K562 (cell line): Measurements from ENCODE around the gene GPR162. TPM values are rescaled to one million over a fixed set of nuclear protein-coding genes. Genes with fewer than 3 reads are reported as not detected.

Source experiments
- ADNP ChIP-seq: fragments of 200-800 bp; sonication (Bioruptor generic); IDR thresholded peaks from 2 replicates; pipeline ENCODE4 v1.6.1; 2016; ENCODE audit warnings: missing genetic modification characterization, missing compliant biosample characterization
- CBFA2T2 ChIP-seq: fragments of 450-650 bp; conservative IDR thresholded peaks from 2 replicates; pipeline ENCODE4 v1.6.1; 2017; ENCODE audit warnings: mild to moderate bottlenecking
- CREBBP ChIP-seq: IDR thresholded peaks from one replicate; pipeline ENCODE4 v1.6.1; 2012; ENCODE audit warnings: low read depth, mild to moderate bottlenecking, control low read depth, inconsistent platforms, low read length
- DIDO1 ChIP-seq: fragments of 450-650 bp; IDR thresholded peaks from 2 replicates; pipeline ENCODE4 v1.6.1; 2016; ENCODE audit warnings: low read depth, missing biosample characterization, missing genetic modification characterization
- ESRRA ChIP-seq: fragments of 450-650 bp; IDR thresholded peaks from 2 replicates; pipeline ENCODE4 v1.6.1; 2014; ENCODE audit warnings: low read depth, mild to moderate bottlenecking, moderate library complexity, borderline replicate concordance
- FOXJ2 ChIP-seq: fragments of 200-800 bp; sonication (Bioruptor generic); IDR thresholded peaks from 2 replicates; pipeline ENCODE4 v1.6.1; 2016; ENCODE audit warnings: missing genetic modification characterization, missing compliant biosample characterization
- GABPB1 ChIP-seq: sonication (generic); formaldehyde crosslinking; IDR thresholded peaks from 2 replicates; pipeline ENCODE4 v1.8.0; 2022; ENCODE audit warnings: mild to moderate bottlenecking, missing genetic modification reagents
- HDAC2 ChIP-seq: fragments of 450-650 bp; IDR thresholded peaks from 2 replicates; pipeline ENCODE4 v1.6.1; 2016; ENCODE audit warnings: mild to moderate bottlenecking
- HEY1 ChIP-seq: fragments of 250-450 bp; sonication (Bioruptor Pico); IDR thresholded peaks from 2 replicates; pipeline ENCODE4 v1.5.0; 2020; ENCODE audit warnings: mild to moderate bottlenecking, moderate library complexity, borderline replicate concordance
- MAFK ChIP-seq: IDR thresholded peaks from 2 replicates; pipeline ENCODE4 v1.6.1; 2011; ENCODE audit warnings: low read length, improper control_type of control experiment
- MECOM ChIP-seq: fragments of 250-450 bp; sonication (Bioruptor Pico); IDR thresholded peaks from 2 replicates; pipeline ENCODE4 v1.8.0; 2022; ENCODE audit warnings: inconsistent platforms
- PKNOX1 ChIP-seq: fragments of 450-650 bp; IDR thresholded peaks from 2 replicates; pipeline ENCODE4 v1.6.1; 2016
- RBFOX2 ChIP-seq: fragments of 200-400 bp; formaldehyde crosslinking; IDR thresholded peaks from 2 replicates; pipeline ENCODE4 v1.6.1; 2017; ENCODE audit warnings: low read depth, mild to moderate bottlenecking, low read length, moderate library complexity
- RFX1 ChIP-seq: fragments of 450-650 bp; IDR thresholded peaks from 2 replicates; pipeline ENCODE4 v1.6.1; 2016; ENCODE audit warnings: mild to moderate bottlenecking, moderate library complexity
- SIRT6 ChIP-seq: IDR thresholded peaks from one replicate; pipeline ENCODE4 v1.6.1; 2012; ENCODE audit warnings: low read depth, mild to moderate bottlenecking, control low read depth, inconsistent platforms, low read length, moderate library complexity
- SMAD2 ChIP-seq: fragments of 150-350 bp; IDR thresholded peaks from 2 replicates; pipeline ENCODE4 v1.6.1; 2014; ENCODE audit warnings: low read depth, mild to moderate bottlenecking, low read length
- SRSF1 ChIP-seq: fragments of 200-400 bp; formaldehyde crosslinking; IDR thresholded peaks from 2 replicates; pipeline ENCODE4 v1.6.1; 2017; ENCODE audit warnings: mild to moderate bottlenecking, low read depth, low read length, moderate library complexity
- TBL1XR1 ChIP-seq, 2 experiments: IDR thresholded peaks; 2 replicates each; pipeline ENCODE4 v1.6.1; 2012; ENCODE audit warnings: improper control_type of control experiment in 2 of 2, low read length in 2 of 2, mild to moderate bottlenecking in 1 of 2
- TOE1 ChIP-seq, 2 experiments: fragments of 450-650 bp in 1 of 2; sonication (generic) in 1 of 2; formaldehyde crosslinking in 1 of 2; IDR thresholded peaks; 2 replicates each; pipeline versions ENCODE4 v1.7.1 to v1.8.0; 2016 to 2022; ENCODE audit warnings: borderline replicate concordance in 2 of 2, mild to moderate bottlenecking in 2 of 2, antibody characterized with exemption in 1 of 2, inconsistent platforms in 1 of 2, low read depth in 1 of 2, missing genetic modification reagents in 1 of 2, moderate library complexity in 1 of 2
- ZNF143 ChIP-seq: sonication (generic); formaldehyde crosslinking; IDR thresholded peaks from 2 replicates; pipeline ENCODE4 v1.9.0; 2022; ENCODE audit warnings: mild to moderate bottlenecking, missing genetic modification reagents
- ZNF583 ChIP-seq: fragments of 250-450 bp; sonication (Bioruptor Pico); IDR thresholded peaks from 2 replicates; pipeline ENCODE4 v1.4.0; 2020
- ZNF696 ChIP-seq: fragments of 250-450 bp; sonication (Bioruptor Pico); conservative IDR thresholded peaks from 2 replicates; pipeline ENCODE4 v1.4.0; 2020; ENCODE audit warnings: mild to moderate bottlenecking, moderate library complexity
- polyA plus RNA-seq, 8 experiments: library from polyadenylated mRNA; depleted of rRNA in 4 of 8; stranded (reverse) in 5 of 8; unstranded in 3 of 8; fragments of >200 nt; fragmentation: Nextera tagmentation in 2 of 8; fragmentation: Illumina TruSeq in 1 of 8; extraction: Ambion mirVana in 2 of 8; extraction: Trizol in 1 of 8; gene quantifications; 2 replicates each; pipeline versions ENCODE4 v1.2.1 to v1.2.3, GENCODE V29; 2011 to 2014; ENCODE audit warnings: inconsistent platforms in 1 of 8, missing spikeins in 1 of 8
- total RNA-seq, 7 experiments: library from RNA; depleted of rRNA in 6 of 7; stranded (reverse); fragments of >200 nt in 6 of 7; fragmentation: Illumina TruSeq in 2 of 7; extraction: Trizol in 2 of 7; gene quantifications; 2 replicates each; pipeline versions ENCODE4 v1.2.1 to v1.2.3, GENCODE V29; 2011 to 2021; ENCODE audit warnings: low replicate concordance in 1 of 7
- TF ChIP-seq, protein P1 (sequence below): fragments of 250-450 bp; sonication (Bioruptor Pico); IDR thresholded peaks from 2 replicates; pipeline ENCODE4 v1.4.0; 2020; ENCODE audit warnings: borderline replicate concordance
- TF ChIP-seq, protein P2 (sequence below): fragments of 250-450 bp; sonication (Bioruptor Pico); IDR thresholded peaks from 2 replicates; pipeline ENCODE4 v1.5.0; 2021; ENCODE audit warnings: mild to moderate bottlenecking, borderline replicate concordance

The GPR162 gene
- total and polyA plus RNA-seq, 9 of the 15 experiments (the other 6 are each of a cell fraction or from before 2014, with no cell fraction given), result 0.65 to 1.8 (median 1.1) TPM; not detected in 2

- TF ChIP-seq GABPB1, result no peak
- TF ChIP-seq RBFOX2, result no peak; the same call in none of the 2 replicates
- TF ChIP-seq SMAD2, result no peak
- TF ChIP-seq SRSF1, result no peak
- no peak for TF ChIP-seq MECOM
- TF ChIP-seq RFX1, result no peak
- no peak for TF ChIP-seq CBFA2T2
- TF ChIP-seq ZNF696 (CRISPR knock-in tag), result no peak
- TF ChIP-seq ESRRA, result peak; percentile 88
- TF ChIP-seq MAFK, result no peak
- no peak for TF ChIP-seq CREBBP
- no peak for TF ChIP-seq ADNP (tag)
- no peak for TF ChIP-seq DIDO1
- no peak for TF ChIP-seq TOE1 (IDR thresholded peaks at IDR 0.05; ENCODE audit: borderline replicate concordance)
- no peak for TF ChIP-seq TOE1 (CRISPR knock-in tag; IDR thresholded peaks at IDR 0.05; ENCODE audit: borderline replicate concordance, low read depth)
- no peak for TF ChIP-seq SIRT6
- TF ChIP-seq, protein P1, sequence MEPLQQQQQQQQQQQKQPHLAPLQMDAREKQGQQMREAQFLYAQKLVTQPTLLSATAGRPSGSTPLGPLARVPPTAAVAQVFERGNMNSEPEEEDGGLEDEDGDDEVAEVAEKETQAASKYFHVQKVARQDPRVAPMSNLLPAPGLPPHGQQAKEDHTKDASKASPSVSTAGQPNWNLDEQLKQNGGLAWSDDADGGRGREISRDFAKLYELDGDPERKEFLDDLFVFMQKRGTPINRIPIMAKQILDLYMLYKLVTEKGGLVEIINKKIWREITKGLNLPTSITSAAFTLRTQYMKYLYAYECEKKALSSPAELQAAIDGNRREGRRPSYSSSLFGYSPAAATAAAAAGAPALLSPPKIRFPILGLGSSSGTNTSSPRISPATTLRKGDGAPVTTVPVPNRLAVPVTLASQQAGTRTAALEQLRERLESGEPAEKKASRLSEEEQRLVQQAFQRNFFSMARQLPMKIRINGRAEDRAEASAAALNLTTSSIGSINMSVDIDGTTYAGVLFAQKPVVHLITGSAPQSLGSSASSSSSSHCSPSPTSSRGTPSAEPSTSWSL, result no peak
- TF ChIP-seq FOXJ2 (tag), result no peak
- no peak for TF ChIP-seq ZNF583
- no peak for TF ChIP-seq TBL1XR1 (IDR thresholded peaks at IDR 0.05; ENCODE audit: low read length in 2 of 2)
- peak; percentile 31; the same call in 1 of the 2 replicates for TF ChIP-seq HDAC2
- no peak for TF ChIP-seq PKNOX1
- no peak for TF ChIP-seq HEY1
- TF ChIP-seq, protein P2, sequence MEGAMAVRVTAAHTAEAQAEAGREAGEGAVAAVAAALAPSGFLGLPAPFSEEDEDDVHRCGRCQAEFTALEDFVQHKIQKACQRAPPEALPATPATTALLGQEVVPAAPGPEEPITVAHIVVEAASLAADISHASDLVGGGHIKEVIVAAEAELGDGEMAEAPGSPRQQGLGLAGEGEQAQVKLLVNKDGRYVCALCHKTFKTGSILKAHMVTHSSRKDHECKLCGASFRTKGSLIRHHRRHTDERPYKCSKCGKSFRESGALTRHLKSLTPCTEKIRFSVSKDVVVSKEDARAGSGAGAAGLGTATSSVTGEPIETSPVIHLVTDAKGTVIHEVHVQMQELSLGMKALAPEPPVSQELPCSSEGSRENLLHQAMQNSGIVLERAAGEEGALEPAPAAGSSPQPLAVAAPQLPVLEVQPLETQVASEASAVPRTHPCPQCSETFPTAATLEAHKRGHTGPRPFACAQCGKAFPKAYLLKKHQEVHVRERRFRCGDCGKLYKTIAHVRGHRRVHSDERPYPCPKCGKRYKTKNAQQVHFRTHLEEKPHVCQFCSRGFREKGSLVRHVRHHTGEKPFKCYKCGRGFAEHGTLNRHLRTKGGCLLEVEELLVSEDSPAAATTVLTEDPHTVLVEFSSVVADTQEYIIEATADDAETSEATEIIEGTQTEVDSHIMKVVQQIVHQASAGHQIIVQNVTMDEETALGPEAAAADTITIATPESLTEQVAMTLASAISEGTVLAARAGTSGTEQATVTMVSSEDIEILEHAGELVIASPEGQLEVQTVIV (CRISPR knock-in tag), result no peak
- no peak for TF ChIP-seq ZNF143
Observed at GRCh38 chr12:6869049-6870021, 47.7 kb downstream of the GPR162 start (continued).
